Measurements from ENCODE around the gene DKKL1.

DKKL1 gene

DNA sequence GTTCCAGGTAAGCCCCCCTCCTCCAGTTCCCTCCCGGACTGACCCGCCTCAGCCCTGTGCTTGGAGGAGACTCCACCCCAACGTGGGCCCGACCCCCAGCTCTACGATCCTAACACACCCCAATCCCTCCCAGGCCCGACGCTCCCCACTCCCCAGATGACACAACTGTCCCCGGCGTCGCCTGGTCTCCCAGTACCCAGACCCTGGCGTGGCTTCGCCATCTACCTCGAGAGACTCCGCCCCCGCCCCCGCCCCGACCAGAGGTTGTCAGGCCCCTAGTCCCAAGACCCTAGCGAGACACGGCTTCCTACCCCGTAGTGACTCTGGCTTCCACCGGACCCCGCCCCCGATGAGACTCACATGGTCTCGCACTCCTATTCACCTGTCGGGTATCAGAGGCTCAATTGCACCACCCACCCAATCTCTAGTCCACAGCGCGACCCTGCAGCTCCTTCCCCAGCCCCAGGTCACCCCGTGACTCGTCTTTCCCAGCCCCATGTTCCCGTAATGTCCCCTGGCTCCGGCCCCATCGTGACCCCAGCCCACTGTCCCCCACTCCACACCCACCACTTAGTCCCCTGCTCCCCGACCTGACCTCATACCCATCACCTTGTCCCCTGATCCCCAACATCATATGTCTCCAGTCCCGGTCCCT lies 25.5 kb upstream of the DKKL1 start:
- DNase-seq (ENCODE audit: low read depth in 3 of 3) = no peak

DNA sequence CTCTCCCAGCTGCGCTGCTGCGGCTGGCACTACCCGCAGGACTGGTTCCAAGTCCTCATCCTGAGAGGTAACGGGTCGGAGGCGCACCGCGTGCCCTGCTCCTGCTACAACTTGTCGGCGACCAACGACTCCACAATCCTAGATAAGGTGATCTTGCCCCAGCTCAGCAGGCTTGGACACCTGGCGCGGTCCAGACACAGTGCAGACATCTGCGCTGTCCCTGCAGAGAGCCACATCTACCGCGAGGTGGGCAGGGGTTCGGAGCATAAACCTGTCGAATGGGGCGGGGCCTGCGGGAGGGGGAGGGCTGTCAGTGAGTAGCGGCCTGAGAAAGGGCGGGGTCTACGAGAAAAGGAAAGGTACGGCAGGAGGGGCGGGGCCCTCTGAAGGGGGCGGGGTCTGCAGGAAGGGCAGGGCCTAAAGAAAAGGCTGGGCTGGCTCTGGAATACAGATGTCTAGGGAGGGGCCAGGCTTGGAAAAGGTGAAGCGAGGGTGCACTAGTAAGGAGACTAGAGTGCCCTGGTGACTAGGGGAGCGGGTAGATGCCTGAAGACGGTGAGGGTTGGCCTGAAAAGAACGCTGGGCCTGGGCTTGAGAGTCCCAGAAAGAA lies 24.9 kb upstream of the DKKL1 start:
- no peak for DNase-seq (ENCODE audit: low read depth in 3 of 3)

DNA sequence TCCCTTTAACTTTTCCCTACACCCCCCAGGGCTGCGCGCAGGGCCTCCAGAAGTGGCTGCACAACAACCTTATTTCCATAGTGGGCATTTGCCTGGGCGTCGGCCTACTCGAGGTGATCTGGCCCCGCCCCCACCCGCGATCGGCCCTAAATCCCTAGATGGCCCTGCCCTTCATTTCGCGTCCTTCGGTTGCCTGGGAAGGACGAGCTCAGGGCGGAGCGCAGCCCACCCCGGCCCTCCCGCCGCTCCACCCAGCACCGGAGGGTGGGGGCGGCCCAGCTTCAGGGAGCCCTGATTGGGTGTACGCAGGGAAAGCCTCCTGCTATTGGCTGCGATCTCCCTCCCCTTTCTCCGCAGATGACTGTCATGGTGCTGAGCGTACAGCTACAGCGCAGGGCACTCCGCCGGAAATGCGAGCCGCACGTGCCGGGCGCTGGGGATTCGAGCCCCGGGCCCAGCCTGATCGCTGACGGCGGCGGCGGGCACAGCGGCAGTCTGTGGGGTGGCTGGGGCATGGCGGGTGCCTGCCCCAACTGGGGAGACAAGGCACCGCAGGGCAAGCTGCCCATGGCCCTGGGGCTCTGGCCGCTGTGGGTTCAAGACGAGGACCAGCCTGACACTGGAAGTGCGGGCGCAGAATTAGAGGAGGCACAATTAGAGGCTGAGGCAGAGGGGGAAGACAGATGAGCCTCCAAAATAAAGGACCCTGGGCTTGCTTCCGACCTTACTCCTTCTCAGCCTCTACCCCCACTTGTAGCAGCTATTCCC lies 24.2 kb upstream of the DKKL1 start:
- DNase-seq (ENCODE audit: low read depth in 3 of 3) = no peak

DNA sequence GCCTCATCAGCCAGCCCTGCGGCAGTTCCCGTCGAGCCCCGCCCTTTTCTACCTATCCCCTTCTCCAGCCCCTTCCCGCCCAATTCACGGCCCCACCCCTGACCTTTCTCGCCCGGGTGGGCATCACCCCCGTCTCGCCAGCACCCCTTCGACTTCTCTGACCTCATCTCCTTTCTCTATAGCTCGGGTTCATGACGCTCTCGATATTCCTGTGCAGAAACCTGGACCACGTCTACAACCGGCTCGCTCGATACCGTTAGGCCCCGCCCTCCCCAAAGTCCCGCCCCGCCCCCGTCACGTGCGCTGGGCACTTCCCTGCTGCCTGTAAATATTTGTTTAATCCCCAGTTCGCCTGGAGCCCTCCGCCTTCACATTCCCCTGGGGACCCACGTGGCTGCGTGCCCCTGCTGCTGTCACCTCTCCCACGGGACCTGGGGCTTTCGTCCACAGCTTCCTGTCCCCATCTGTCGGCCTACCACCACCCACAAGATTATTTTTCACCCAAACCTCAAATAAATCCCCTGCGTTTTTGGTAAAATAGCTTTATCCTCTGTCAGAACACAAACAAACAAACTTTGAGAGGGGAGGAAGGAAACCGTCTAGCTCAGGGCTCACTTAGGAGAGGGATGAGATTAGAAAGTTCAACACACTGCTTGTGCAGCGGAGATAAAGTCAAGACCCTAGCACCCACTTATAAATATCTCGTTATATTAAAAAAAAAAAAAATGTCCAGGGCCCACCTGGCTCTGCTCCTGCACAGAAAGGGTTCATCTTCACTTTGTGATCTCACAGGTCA lies 23.4 kb upstream of the DKKL1 start:
- DNase-seq (ENCODE audit: low read depth in 3 of 3) = no peak

DNA sequence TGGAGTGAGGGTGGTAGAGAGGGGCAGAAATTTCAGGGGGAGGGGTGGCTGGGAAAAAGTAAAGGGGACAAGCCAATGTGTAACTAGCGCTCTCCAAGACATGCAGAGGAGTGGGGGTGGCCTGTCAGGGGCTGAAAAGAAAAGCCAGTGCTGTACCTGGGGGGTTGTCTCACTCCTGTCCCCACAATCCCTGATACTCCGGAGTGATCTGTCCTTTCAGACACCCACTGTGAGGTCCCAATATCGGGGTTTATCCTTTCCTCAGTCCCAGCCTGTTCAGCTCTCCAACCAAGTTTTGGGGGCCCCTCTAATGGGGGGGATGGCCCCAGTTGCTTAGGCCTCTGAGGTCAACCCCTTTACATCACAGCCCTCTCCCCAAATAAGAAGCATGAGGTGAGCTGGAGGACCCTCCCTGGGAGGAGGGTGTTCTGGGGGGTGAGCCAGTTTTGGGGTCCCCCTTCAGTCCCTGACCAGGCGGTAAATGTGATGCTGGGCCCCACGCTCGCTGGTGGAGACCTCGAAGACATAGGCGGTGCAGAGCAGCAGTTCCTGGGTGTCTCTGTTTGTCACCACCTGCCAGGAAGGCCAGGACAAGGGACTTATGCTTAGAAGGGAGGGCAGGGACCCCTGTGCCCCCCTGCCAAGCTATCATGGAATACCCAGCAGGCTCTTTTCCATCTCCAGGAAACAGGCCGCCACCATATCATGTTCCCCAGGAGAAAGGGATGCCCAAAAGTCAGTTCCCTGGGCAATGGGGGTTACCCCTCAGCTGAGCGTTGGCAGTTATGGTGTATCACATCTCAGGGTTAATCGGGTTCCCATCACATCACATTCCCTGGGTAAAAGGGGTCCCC lies 22.6 kb upstream of the DKKL1 start:
- DNase-seq (ENCODE audit: low read depth in 3 of 3) = no peak

DNA sequence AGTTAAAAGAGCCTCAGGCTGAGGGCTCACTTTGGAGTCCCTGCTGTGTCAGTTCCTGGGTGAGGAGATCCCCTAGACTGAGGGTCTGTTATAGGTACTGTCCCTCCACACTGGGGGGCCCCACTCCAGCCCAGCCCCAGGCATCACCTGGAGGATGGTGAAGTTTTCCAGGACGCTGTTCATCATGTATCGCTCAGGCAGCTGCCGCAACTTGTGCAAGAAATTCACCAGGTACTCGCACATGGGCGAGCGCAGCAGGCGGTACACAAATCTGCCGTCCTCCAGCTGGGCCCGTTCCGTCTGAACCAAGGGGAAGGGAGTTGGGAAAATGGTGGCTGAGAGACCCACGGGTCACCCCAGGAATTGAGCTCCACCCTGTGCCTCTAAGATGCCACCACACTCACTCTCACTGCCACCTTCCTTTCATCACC lies 21.4 kb upstream of the DKKL1 start:
- DNase-seq (ENCODE audit: low read depth in 3 of 3) = no peak

DNA sequence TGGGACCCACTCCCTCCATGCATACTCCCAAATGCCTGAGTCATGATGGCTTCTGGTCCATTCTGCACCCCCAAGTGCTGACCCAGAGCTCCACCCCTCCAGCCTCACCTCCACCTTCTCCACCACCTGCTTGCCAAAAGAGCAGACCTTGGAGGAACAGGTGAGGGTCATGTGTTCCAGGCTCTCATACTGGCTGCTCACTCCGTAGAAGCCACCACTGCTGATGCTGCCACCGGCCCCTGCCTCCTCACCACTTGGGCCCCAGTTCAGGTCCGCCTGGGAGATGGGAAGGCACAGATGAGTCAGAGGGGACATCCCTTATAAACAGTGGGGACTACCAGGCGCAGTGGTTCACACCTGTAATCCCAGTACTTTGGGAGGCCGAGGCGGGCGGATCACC lies 20.6 kb upstream of the DKKL1 start:
- DNase-seq (ENCODE audit: low read depth in 3 of 3) = no peak

DNA sequence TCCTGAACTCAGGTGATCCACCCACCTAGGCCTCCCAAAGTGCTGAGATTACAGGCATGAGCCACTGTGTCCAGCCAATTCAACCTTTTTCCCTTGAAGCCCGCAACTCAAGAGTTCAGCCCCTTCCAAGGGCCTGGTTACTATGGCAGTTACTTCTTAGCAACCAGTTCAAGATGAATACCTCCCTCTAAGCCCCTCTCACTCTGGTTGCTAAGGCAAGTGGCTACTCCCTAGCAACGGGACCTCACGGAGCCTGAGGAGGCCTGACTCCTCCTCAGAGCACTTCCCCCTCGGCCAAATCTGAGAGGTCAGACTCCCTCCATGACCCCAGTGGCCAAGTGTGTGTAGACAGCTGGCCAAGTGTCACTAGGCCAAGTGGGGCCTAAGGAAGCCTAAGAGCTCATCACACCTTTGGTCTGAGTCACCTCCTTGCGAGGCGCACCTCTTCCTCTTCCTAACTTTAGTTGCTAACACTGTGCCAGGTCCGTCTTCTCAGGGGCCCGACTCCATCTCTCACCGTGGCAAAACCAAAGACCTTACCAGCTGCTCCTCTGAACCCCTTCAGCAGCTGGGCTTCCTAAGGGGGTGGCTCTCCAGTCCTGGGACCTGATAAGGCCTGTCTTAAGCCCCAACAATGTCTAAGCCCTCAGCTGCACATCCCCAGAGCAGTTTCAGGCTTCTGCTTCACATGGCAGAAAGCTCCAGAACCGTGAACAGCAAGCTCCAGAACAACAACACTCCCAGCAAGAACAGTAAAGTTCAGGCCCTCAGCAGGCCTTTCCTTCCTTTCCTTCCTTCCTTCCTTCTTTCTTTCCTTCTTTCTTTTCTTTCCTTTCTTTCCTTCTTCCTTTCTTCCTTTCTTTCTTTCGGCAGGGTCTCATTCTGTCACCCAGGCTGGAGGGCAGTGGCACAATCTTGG lies 18.9 kb upstream of the DKKL1 start:
- DNase-seq (ENCODE audit: low read depth in 3 of 3) = no peak

DNA sequence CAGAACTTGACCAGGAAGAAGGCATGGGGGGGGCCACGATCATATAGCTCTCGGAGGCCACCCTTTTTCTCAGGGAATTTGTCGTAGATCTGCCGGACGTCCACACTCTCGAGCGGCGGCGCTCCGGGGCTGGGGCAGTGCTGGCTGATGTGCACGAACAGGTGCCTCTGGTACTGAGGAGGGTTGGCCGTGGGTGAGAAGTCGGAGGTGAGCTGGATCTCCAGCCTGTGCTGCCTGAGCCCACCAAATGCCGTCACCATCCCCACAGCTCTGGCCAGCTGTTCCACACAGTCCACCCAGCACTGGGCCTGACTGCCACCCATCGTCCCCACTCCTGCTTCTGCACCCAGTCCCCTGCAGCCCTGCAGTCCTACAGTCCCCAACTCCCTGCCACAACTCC lies 16.5 kb upstream of the DKKL1 start:
- no peak for DNase-seq (ENCODE audit: low read depth in 3 of 3)

DNA sequence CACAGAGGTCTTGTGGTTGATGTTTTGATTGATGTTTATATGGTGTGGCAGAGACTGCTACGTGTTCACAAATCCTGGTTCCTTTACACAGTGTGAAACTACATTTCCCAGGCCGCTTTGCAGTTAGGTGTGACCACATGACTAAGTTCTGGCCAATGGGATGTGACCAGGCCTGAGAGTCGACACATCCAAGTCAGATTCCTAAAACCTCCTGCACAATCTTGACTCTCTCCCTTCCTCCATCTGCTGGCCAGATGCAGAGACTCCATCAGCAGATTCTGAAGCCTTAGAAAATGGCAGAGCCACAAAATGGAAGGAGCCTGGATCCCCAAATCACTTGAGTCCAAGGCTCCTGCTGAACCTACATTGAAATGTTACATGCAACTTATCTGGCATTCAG lies 15.8 kb upstream of the DKKL1 start:
- DNase-seq (ENCODE audit: low read depth in 3 of 3) = no peak

DNA sequence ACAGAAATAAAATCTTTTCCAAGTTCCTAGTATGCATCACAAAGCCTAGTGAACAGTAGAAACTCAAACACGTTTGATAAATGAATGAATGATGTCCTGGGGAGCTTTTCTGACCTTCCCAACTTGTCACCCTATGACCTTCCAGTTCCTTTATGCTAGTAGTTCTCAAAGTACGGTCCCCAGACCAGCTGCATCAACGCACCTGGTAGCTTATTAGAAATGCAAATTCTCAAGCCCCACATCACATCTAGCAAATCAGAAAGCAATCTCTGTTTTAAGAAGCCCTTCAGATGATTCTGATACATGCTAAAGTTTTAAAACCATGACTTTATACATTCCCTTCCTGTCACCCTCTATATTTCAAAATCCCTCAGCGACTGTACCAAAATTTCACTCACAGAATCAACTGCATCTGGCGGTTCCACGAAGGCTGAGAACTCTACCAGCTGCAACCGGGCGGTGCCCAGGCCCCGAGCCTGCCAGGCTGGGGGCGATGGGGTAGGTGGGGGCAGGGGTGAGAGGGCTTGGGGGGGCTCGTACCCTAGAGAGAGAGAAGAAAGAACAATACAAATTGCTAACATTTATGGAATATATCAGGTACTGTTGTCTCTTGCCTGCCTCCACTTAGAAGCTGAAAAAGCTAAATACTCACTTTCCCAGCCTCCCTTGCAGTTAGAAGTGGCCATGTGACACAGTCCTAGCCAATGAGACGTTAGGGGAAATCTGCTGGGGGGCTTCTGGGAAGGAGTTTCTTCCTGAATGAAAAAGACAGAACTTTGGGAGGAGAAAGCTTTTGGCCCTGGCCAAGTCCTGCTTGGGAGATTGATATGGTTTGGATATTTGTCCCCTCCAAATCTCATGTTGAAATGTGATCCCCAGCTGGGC lies 15.1 kb upstream of the DKKL1 start:
- no peak for DNase-seq (ENCODE audit: low read depth in 3 of 3)

DNA sequence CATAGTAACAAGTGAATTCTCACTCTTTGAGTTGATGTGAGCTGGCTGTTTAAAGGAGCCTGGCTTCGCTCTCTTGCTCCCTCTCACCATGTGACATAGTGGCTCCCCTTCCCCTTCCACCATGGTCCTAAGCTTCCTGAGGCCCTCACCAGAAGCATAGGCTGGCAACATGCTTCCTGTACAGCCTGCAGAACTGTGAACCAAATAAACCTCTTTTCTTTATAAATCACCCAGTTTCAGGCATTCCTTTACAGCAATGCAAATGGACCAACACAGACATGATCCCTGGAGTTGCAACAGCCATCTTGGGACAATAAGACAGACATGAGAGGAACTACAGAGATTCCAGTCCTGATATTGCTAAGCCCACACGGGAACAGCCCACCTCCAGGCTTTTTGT lies 14.1 kb upstream of the DKKL1 start:
- no peak for DNase-seq (ENCODE audit: low read depth in 3 of 3)

DNA sequence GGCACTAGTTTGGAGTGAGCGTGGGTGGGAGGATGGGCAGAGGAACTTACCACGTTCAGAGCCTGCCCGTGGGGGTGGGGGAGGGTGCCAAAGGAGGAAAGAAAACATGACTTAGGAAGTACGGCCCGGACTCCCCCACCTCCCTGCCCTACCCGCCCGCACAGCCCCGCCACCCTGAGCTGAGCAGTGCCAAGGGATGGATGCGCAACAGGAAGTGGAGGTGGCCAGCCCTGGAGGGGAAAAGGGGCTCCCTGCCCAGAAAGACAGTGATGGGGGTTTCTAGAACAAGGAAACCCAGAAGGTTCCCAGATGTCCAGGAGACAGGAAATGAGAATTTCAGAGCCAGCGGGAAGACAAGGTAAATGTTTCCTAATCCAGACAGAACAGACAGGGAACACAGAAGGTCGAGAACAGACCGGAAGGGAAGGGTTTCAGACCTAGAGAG lies 7.7 kb upstream of the DKKL1 start:
- DNase-seq (ENCODE audit: low read depth in 3 of 3) = no peak

DNA sequence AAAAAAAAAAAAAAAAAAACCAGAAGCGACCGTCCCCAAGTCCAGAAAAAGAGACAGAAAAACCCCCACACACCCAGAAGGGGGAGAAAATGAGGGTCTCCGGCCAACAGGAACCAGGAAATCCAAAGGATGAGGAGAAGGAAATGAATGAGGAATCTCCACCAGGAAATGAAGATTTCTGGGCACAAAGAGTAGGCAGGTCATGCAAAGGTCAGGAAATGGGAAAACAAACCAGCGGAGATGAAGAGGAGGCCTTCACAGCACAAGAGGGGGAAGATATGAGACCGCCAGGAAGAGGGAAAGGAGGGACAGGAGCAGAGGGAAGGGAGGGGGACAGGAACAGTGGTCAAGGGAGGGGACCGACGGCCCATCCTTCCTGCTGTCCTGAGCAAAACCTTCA lies 7.3 kb upstream of the DKKL1 start:
- no peak for DNase-seq (ENCODE audit: low read depth in 3 of 3)

DNA sequence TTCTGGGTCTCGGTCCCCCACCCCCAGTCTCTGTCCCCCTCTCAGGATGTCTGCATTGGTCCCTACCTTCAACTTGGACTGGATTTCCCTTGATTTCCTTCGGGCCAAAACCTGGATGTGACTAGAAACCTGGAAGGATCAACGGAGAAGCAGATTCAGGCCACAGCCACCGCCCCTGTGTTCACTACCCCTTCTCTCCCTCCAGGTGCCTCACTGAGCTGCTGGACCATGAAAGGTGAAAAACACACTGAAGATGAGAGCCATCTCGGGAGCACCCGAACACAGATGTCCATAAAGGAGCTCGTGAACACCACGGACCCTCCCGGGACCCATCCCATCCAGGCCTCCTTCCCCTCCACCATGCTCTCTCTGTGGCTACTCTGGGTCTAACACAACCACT lies 6.5 kb upstream of the DKKL1 start:
- no peak for DNase-seq (ENCODE audit: low read depth in 3 of 3)

DNA sequence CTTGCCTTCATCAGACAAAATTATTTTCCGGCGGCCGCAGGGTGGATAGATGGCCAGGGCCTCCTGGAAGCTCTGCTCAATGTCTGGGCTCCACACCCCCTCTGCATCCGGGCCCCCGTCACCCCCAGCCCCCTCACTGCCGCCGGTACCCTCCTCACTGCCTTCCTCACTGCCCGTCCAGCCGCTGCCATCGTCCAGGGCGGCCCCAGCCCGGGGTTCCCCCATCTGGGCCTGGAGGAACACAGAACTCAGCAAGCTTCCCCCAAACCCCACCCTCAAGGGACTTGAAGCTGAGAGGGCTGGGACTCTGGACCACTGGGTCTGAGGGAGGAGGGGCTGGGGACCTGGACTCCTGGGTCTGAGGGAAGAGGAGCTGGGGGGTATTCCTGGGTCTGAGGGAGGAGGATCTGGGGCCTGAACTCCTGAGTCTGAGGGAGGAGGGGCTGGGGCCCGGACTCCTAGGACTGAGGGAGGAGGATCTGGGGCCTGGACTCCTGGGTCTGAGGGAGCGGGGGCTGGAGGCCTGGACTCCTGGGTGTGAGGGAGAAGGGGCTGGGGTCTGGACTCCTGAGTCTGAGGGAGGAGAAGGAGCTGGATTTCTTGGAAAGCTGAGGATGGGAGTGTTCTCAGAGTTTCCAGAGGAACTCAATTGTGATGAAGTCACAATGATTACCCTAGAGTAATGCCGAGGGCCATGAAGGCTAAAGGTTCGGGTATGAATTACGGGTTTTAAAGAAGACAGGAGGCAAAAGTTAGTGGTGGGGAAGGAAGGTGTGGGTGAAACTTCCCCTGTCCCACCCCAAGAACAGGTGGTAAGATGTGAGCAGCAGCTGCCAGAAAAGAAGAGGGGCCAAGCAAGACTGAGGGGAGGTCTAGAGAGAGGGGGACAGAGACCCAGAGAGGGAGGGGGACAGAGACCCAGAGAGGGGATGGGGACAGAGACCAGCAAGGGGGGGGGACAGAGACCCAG lies 3.5 kb upstream of the DKKL1 start:
- no peak for DNase-seq (ENCODE audit: low read depth in 3 of 3)

DNA sequence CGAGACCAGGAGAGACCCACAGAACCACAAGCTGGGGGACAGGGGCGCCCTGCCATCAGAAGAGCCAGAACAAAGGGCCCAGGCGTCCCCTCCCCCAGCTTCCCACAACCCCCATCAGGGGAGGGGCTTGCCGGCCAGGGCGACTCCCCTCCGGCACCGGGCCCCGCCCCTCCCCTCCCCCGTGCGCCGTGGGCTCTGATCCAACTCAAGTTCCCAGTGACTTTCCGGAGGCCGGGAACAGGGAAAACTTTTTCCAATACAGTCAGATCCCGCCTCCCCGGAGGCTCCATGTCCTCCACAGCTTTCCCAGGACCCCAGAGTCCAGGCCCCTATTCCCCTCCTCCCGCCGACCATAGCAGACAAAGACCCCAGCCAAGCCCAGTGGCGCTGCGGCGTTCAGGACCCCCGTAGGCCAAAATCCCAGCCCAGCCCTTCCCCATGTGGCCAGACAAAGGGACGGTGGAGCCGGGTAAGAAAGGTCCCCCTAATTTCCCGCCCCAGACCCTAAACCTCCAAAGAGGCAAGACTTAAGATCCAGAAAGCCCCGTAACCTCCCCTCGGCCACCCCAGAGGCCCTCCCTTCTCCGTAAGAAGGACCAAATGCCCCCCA lies 2.1 kb upstream of the DKKL1 start:
- no peak for DNase-seq (ENCODE audit: low read depth in 3 of 3)
